Ectodermal cell (in vitro differentiated cells): ENCODE data around the gene FZR1.

ENCODE experiments used
- H3K27ac ChIP-seq: 2 replicates; pipeline ENCODE4 v1.7.0; 2013; ENCODE audit warnings: mild to moderate bottlenecking, low read depth, low read length; ENCODE audit not compliant: insufficient read depth, poor library complexity, severe bottlenecking
- H3K27me3 ChIP-seq: 2 replicates; pipeline ENCODE4 v1.7.0; 2013; ENCODE audit warnings: mild to moderate bottlenecking, low read length; ENCODE audit not compliant: insufficient read depth, control insufficient read depth, poor library complexity, severe bottlenecking
- H3K36me3 ChIP-seq: one replicate; pipeline ENCODE4 v1.7.0; 2013; ENCODE audit warnings: low read length; ENCODE audit not compliant: control insufficient read depth, insufficient read depth
- H3K4me1 ChIP-seq: one replicate; pipeline ENCODE4 v1.7.0; 2013; ENCODE audit warnings: low read length; ENCODE audit not compliant: control insufficient read depth, insufficient read depth
- H3K4me3 ChIP-seq: 2 replicates; pipeline ENCODE4 v1.7.0; 2013; ENCODE audit warnings: low read depth, low read length, control low read depth; ENCODE audit not compliant: insufficient read depth
- H3K9me3 ChIP-seq: 2 replicates; pipeline ENCODE4 v1.7.0; 2013; ENCODE audit warnings: mild to moderate bottlenecking, low read length, moderate library complexity; ENCODE audit not compliant: control insufficient read depth
- WGBS, 2 experiments: methylation state at CpG; one replicate each; pipeline ENCODE4 v1.1.7; 2013; ENCODE audit warnings: missing lambda C conversion rate in 2 of 2; 5-methylcytosine and 5-hydroxymethylcytosine counted together

The FZR1 gene

GRCh38 chr19:3496392-3497273 is 9.5 kb upstream of the FZR1 start:
- H3K36me3 ChIP-seq: peaks cover 10% of the 10 kb centered on the region
- WGBS, 2 experiments: 96% methylated on average over 32 of the region's 32 CpGs
- no peaks in the 10 kb centered on the region for H3K27me3 ChIP-seq

GRCh38 chr19:3497757-3498520 is 8.2 kb upstream of the FZR1 start:
- Histone ChIP-seq H3K4me3 (no peak overlapping the region), H3K27me3 (no peaks in the 10 kb centered on the region), H3K4me1 (peaks cover 3% of the 10 kb centered on the region), H3K9me3 (no peaks in the 10 kb centered on the region), H3K36me3 (peaks cover 10% of the 10 kb centered on the region), H3K27ac (no peak overlapping the region)
- WGBS, 2 experiments: 93% methylated on average over 5 of the region's 5 CpGs

More at GRCh38 chr19:3496392-3497273, 9.5 kb upstream of the FZR1 start:
- Histone ChIP-seq H3K4me3 (no peak overlapping the region), H3K27ac (no peak overlapping the region), H3K9me3 (no peaks in the 10 kb centered on the region), H3K4me1 (peaks cover 3% of the 10 kb centered on the region)

GRCh38 chr19:3499738-3500428 is 6.2 kb upstream of the FZR1 start:
- peak overlapping the region; percentile 99 for H3K27ac ChIP-seq
- no peaks in the 10 kb centered on the region for H3K9me3 ChIP-seq
- no peaks in the 10 kb centered on the region for H3K27me3 ChIP-seq
- 30 to 31% methylated on average over 18 of the region's 18 CpGs for WGBS, 2 experiments
- peak overlapping the region; percentile 98 for H3K4me3 ChIP-seq
- H3K36me3 ChIP-seq: peaks cover 7% of the 10 kb centered on the region
- H3K4me1 ChIP-seq: peaks cover 3% of the 10 kb centered on the region

GRCh38 chr19:3500429-3501101 is 5.5 kb upstream of the FZR1 start, which contains the start of gene DOHH:
Gene DOHH (minus strand): TSS chr19:3500674. CDS start chr19:3496814, 3,860 bp downstream.
- Histone ChIP-seq H3K27me3 (no peaks in the 10 kb centered on the region), H3K9me3 (no peaks in the 10 kb centered on the region), H3K4me1 (peaks cover 3% of the 10 kb centered on the region), H3K4me3 (peak within 1 kb of the TSS; percentile 98), H3K27ac (peak within 1 kb of the TSS; percentile 99), H3K36me3 (peaks cover 7% of the 10 kb centered on the region)
- 0% methylated on average over 52 of the region's 52 CpGs for WGBS, 2 experiments

- Histone ChIP-seq H3K4me1 (peaks cover 3% of the 10 kb centered on the region), H3K4me3 (no peak overlapping the region), H3K9me3 (no peaks in the 10 kb centered on the region), H3K36me3 (no peaks in the 10 kb centered on the region), H3K27ac (no peak overlapping the region), H3K27me3 (no peaks in the 10 kb centered on the region)
- WGBS, 2 experiments: 92 to 94% methylated on average over 3 of the region's 3 CpGs
Observed at GRCh38 chr19:3501780-3502179, 4.3 kb upstream of the FZR1 start.

- Histone ChIP-seq H3K4me3 (no peak overlapping the region), H3K4me1 (peaks cover 3% of the 10 kb centered on the region), H3K9me3 (no peaks in the 10 kb centered on the region), H3K27ac (no peak overlapping the region), H3K36me3 (no peaks in the 10 kb centered on the region), H3K27me3 (no peaks in the 10 kb centered on the region)
- 92% methylated on average over 13 of the region's 13 CpGs for WGBS, 2 experiments
Observed at GRCh38 chr19:3503036-3503572, 3.0 kb upstream of the FZR1 start.

GRCh38 chr19:3504735-3505134 is 1.4 kb upstream of the FZR1 start:
- Histone ChIP-seq H3K27ac (no peak overlapping the region), H3K36me3 (peaks cover 6% of the 10 kb centered on the region), H3K4me3 (no peak overlapping the region), H3K9me3 (no peaks in the 10 kb centered on the region), H3K4me1 (peaks cover 2% of the 10 kb centered on the region), H3K27me3 (no peaks in the 10 kb centered on the region)
- WGBS, 2 experiments: 95 to 96% methylated on average over 5 of the region's 5 CpGs

GRCh38 chr19:3506384-3507340 is 551 bp downstream of the FZR1 start:
- no peaks in the 10 kb centered on the region for H3K4me1 ChIP-seq
- 0% methylated on average over 68 to 69 of the region's 69 CpGs for WGBS, 2 experiments
- no peaks in the 10 kb centered on the region for H3K9me3 ChIP-seq
- peak overlapping the region; percentile 89 for H3K4me3 ChIP-seq
- H3K36me3 ChIP-seq: peaks cover 8% of the 10 kb centered on the region
- no peaks in the 10 kb centered on the region for H3K27me3 ChIP-seq
- H3K27ac ChIP-seq: no peak overlapping the region
